Heart right ventricle (tissue), 16 donors: ENCODE results near the gene TAPT1. TPM values are rescaled to one million over a fixed set of nuclear protein-coding genes. Genes with fewer than 3 reads are reported as not detected.

Experiments
- ATAC-seq, 8 donors: fragments of 200-7000 bp; cut with Tn5 transposase; one replicate each; pipeline ENCODE4 v1.9.1; 2020; ENCODE audit warnings: mild to moderate bottlenecking in 8 of 8, moderate library complexity in 8 of 8, moderate number of reproducible peaks in 1 of 8
- DNase-seq, 2 donors: peaks; one replicate each; pipeline ENCODE4 v3.0.0-alpha.2; 2020
- H3K27ac ChIP-seq, 10 donors: fragments of 200-600 bp; sonication (generic) in 2 of 10; one replicate each; pipeline versions ENCODE4 v1.5.0 to v1.8.0; 2020 to 2022; ENCODE audit warnings: mild to moderate bottlenecking in 3 of 10
- H3K27me3 ChIP-seq, 7 donors: fragments of 200-600 bp; one replicate each; pipeline ENCODE4 v1.8.0; 2021 to 2022; ENCODE audit warnings: mild to moderate bottlenecking in 2 of 7
- H3K36me3 ChIP-seq, 9 donors: fragments of 200-600 bp; sonication (generic) in 1 of 9; one replicate each; pipeline versions ENCODE4 v1.5.0 to v1.8.0; 2020 to 2022; ENCODE audit warnings: mild to moderate bottlenecking in 2 of 9
- H3K4me1 ChIP-seq, 9 donors: fragments of 200-600 bp; sonication (generic) in 1 of 9; one replicate each; pipeline versions ENCODE4 v1.5.0 to v1.8.0; 2020 to 2022; ENCODE audit warnings: mild to moderate bottlenecking in 4 of 9
- H3K4me3 ChIP-seq, 10 donors: fragments of 200-600 bp; sonication (generic) in 2 of 10; one replicate each; pipeline versions ENCODE4 v1.5.0 to v1.8.0; 2020 to 2022; ENCODE audit warnings: mild to moderate bottlenecking in 7 of 10, moderate library complexity in 2 of 10
- H3K9me3 ChIP-seq, 11 donors: fragments of 200-600 bp in 10 of 11; sonication (generic) in 2 of 11; one replicate each; pipeline versions ENCODE4 v1.5.0 to v1.8.0; 2013 to 2022; ENCODE audit warnings: mild to moderate bottlenecking in 2 of 11, control low read depth in 1 of 11, moderate library complexity in 1 of 11
- WGBS, 2 donors: extraction: QIAGEN DNeasy Blood & Tissue Kit; methylation state at CpG; one replicate each; pipeline ENCODE4 v1.1.7; 2013; ENCODE audit warnings: inconsistent platforms in 1 of 2; 5-methylcytosine and 5-hydroxymethylcytosine counted together
- intact Hi-C, 10 donors: fragments of 100-400 bp; cut with DNase I; formaldehyde crosslinking; loops; one replicate each; pipeline versions ENCODE4 v1.11.1 to v1.14.2; 2022
- polyA plus RNA-seq, 2 donors: library from polyadenylated mRNA; stranded (reverse); fragments of 200-250 nt; gene quantifications; one replicate each; pipeline ENCODE4 v1.2.3, GENCODE V29; 2013
- total RNA-seq, 10 donors: library from RNA; stranded (reverse); fragmentation: NEBNext Ultra II Directional in 3 of 10; extraction: Animal tissue kit (Norgen Biotek cat#: 25700) in 3 of 10; gene quantifications; one replicate each; pipeline versions ENCODE4 v1.2.1 to v1.2.4, GENCODE V29; 2021 to 2023
- TF ChIP-seq, protein P1 (sequence below), 9 donors: fragments of 200-600 bp; sonication (generic) in 2 of 9; IDR thresholded peaks; one replicate each; pipeline versions ENCODE4 v1.5.0 to v1.8.0; 2021 to 2022; ENCODE audit warnings: antibody characterized with exemption in 9 of 9, mild to moderate bottlenecking in 5 of 9, moderate library complexity in 1 of 9
- donor health status: Arrhythmogenic right ventricular cardiomyopathy.
- donor health status: ischemic (EF 13 %, LVEDD 7.1; RV severe dilation, severe dysfunction).
- donor health status: healthy with polysubstance abuse.
- donor health status: DM: no; HTN: yes; CAD: no.
- donor health status: DM: no; HTN: no; CAD: no.
- donor health status: ischemic (EF 25% LVEDD 6.9; RV normal size, moderate dysfunction).
- donor health status: ischemic (EF 25% LVEDD 5.7; RV mildly dilated, moderate dysfunction).
- donor health status: healthy.
- donor health status: DM: yes; HTN: yes; CAD: no.
- donor health status: Ischemic cardiomyopathy.
- donor health status: ischemic (EF 35%, LVEDD 5.7; RV mildly dilated, moderate dysfunction).
- donor health status: nonischemic (EF 11% LVEDD 7.7; RV severe dilation, severe dysfunction).
- donor health status: DM: yes; HTN: yes; CAD: no.
- donor health status: PGD.
- donor health status: ischemic (EF 29% LVEDD 5.4; RV normal size, mild dysfunction).
- donor health status: nonischemic (EF 23%, LVEDD 6.1; RV moderate dilation, normal function).

Gene TAPT1
- total and polyA plus RNA-seq, 12 donors = 14.3 to 44.8 (median 35.6) TPM

DNA sequence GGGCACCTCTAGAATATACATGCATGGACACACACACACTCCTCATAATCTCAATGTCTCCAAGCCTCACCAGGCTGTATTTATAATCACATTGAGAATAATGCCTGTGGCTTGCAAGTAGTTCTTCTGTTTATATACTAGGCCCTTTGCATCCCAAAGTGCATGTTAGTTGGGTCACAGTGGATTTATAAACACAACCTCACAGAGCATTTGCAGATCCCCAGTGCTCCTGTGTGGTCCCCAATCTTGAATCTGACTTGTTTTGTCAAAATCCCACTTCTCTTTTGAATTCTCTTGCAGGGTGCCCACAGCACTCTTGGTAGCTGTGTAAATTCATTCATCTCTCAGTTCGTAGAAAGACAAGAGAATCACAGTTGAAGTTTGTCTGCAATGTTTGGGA is 92.9 kb downstream of the TAPT1 start:
- ATAC-seq (no peak), DNase-seq (no peak)
- intact Hi-C loops = no loop called here
- no peaks in the 10 kb centered on the region for H3K9me3 ChIP-seq
- WGBS, 2 donors = 90 to 100% methylated on average over 1 of the region's 1 CpG
- no peak overlapping the region for H3K4me3 ChIP-seq
- H3K27me3 ChIP-seq = no peaks in the 10 kb centered on the region
- TF ChIP-seq, protein P1, sequence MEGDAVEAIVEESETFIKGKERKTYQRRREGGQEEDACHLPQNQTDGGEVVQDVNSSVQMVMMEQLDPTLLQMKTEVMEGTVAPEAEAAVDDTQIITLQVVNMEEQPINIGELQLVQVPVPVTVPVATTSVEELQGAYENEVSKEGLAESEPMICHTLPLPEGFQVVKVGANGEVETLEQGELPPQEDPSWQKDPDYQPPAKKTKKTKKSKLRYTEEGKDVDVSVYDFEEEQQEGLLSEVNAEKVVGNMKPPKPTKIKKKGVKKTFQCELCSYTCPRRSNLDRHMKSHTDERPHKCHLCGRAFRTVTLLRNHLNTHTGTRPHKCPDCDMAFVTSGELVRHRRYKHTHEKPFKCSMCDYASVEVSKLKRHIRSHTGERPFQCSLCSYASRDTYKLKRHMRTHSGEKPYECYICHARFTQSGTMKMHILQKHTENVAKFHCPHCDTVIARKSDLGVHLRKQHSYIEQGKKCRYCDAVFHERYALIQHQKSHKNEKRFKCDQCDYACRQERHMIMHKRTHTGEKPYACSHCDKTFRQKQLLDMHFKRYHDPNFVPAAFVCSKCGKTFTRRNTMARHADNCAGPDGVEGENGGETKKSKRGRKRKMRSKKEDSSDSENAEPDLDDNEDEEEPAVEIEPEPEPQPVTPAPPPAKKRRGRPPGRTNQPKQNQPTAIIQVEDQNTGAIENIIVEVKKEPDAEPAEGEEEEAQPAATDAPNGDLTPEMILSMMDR (IDR thresholded peaks at IDR 0.05) = no peak
- peaks cover 0 to 20% (median 0%) of the 10 kb centered on the region in 9 donors for H3K4me1 ChIP-seq
- H3K27ac ChIP-seq = no peak overlapping the region
- no peaks in the 10 kb centered on the region for H3K36me3 ChIP-seq

DNA sequence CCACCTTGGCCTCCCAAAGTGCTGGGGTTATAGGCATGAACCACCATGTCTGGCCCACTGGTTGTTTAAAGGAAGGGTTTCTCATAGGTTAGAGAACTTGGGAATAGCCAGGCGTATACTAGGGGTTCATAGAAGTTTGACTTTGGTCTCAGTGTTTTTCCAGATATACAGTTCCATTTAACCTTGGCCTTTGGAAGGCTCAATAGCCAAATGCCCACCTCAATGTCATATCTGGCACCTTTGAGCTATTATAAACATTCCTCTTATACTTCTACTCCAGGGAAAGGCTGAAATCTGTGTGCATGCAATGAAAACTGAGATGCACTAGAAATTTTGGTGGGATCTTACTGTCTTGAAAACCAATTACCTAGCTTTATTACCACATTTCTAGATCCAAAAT is 95.0 kb downstream of the TAPT1 start:
- DNase-seq (no peak), ATAC-seq (no peak)
- H3K27me3 ChIP-seq = no peaks in the 10 kb centered on the region
- intact Hi-C loops = no loop called here
- H3K4me3 ChIP-seq = no peak overlapping the region
- H3K36me3 ChIP-seq = no peaks in the 10 kb centered on the region
- WGBS, 2 donors = 96 to 97% methylated on average over 1 of the region's 1 CpG
- H3K27ac ChIP-seq = no peak overlapping the region
- no peaks in the 10 kb centered on the region for H3K9me3 ChIP-seq
- TF ChIP-seq, protein P1 (IDR thresholded peaks at IDR 0.05) = no peak
- peaks cover 0 to 21% (median 2%) of the 10 kb centered on the region in 9 donors for H3K4me1 ChIP-seq

DNA sequence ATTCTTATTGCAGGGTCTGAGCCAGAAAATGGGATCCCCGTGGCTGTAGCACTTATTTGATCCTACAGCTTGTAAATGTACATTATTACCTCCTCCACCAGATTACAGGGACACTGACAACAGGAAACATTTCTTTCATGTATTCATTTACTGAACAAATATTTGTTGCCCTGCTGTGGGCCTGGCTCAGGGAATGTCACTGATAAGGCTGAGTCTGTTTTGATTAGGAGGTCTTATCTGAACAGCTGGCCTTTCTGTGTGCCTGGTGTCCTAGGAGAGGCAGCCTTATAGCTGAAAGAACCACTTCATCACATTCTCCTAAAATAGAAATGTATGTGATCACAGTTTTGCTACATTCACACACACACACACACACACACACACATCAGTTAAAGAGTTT is 96.9 kb downstream of the TAPT1 start:
- Histone ChIP-seq H3K4me3 (no peak overlapping the region), H3K27me3 (no peaks in the 10 kb centered on the region), H3K27ac (peak overlapping the region in 6 of 10 donors; percentile 37 to 63 (median 49)), H3K9me3 (no peaks in the 10 kb centered on the region), H3K36me3 (no peaks in the 10 kb centered on the region), H3K4me1 (peaks cover 1 to 33% (median 6%) of the 10 kb centered on the region in 9 donors)
- intact Hi-C loops = no loop called here
- 20 to 23% methylated on average over 1 of the region's 1 CpG for WGBS, 2 donors
- ATAC-seq (peak in 7 of 8 donors; percentile 42 to 88 (median 74)), DNase-seq (no peak)
- TF ChIP-seq, protein P1 (IDR thresholded peaks at IDR 0.05) = no peak

DNA sequence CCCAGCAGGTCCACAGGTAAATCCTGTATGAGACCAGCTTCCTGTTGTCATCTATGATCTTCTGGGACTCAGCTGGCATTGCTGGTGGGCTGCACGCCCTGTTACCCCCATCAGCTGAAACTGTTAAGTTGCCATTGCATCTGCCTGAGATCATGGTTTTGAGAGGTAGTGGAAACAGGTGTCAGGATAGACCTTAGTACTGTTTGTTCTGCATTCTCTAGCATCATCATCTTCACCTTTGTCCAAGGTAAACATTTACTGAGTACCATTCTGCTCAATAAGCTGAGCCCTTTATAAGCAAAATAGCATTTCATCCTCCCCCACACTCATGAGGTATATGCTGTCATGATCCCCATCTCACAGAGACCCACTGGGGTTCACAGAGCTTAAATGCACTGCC is 99.6 kb downstream of the TAPT1 start:
- peak overlapping the region in 1 of 10 donors; percentile 2 for H3K27ac ChIP-seq
- H3K36me3 ChIP-seq = no peaks in the 10 kb centered on the region
- H3K27me3 ChIP-seq = no peaks in the 10 kb centered on the region
- DNase-seq = no peak
- no peak overlapping the region for H3K4me3 ChIP-seq
- ATAC-seq = no peak
- TF ChIP-seq, protein P1 (IDR thresholded peaks at IDR 0.05) = no peak
- intact Hi-C loops = no loop called here
- no peaks in the 10 kb centered on the region for H3K9me3 ChIP-seq
- peaks cover 2 to 47% (median 12%) of the 10 kb centered on the region in 9 donors for H3K4me1 ChIP-seq
- WGBS, 2 donors = 91 to 100% methylated on average over 1 of the region's 1 CpG
